ENCODE results near the gene SNX3. TPM values are rescaled to one million over a fixed set of nuclear protein-coding genes. Genes with fewer than 3 reads are reported as not detected.

Gene SNX3
- total RNA-seq, 6 experiments from 2014 or later: 148 to 195 (median 189) TPM

- Mint-ChIP-seq H3K36me3 (ENCODE audit: low read depth) (no peaks in the 10 kb centered on the region), H3K27ac (no peak overlapping the region), H3K27me3 (ENCODE audit: insufficient read depth) (peaks cover 80% of the 10 kb centered on the region), H3K4me3 (no peak overlapping the region), H3K9me3 (no peaks in the 10 kb centered on the region), H3K4me1 (ENCODE audit: low read depth) (peaks cover 20% of the 10 kb centered on the region)
- TF ChIP-seq, protein P1, sequence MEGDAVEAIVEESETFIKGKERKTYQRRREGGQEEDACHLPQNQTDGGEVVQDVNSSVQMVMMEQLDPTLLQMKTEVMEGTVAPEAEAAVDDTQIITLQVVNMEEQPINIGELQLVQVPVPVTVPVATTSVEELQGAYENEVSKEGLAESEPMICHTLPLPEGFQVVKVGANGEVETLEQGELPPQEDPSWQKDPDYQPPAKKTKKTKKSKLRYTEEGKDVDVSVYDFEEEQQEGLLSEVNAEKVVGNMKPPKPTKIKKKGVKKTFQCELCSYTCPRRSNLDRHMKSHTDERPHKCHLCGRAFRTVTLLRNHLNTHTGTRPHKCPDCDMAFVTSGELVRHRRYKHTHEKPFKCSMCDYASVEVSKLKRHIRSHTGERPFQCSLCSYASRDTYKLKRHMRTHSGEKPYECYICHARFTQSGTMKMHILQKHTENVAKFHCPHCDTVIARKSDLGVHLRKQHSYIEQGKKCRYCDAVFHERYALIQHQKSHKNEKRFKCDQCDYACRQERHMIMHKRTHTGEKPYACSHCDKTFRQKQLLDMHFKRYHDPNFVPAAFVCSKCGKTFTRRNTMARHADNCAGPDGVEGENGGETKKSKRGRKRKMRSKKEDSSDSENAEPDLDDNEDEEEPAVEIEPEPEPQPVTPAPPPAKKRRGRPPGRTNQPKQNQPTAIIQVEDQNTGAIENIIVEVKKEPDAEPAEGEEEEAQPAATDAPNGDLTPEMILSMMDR (IDR thresholded peaks at IDR 0.05): no peak
- DNase-seq: no peak
Measured at GRCh38 chr6:108169464-108170331, 91.1 kb downstream of the SNX3 start.

GRCh38 chr6:108168501-108169463 is 92.1 kb downstream of the SNX3 start:
- no peak overlapping the region for H3K27ac Mint-ChIP-seq
- DNase-seq: no peak
- no peak overlapping the region for H3K4me3 Mint-ChIP-seq
- TF ChIP-seq, protein P1 (IDR thresholded peaks at IDR 0.05): peak; percentile 32; the same call in 1 of the 2 replicates
- no peaks in the 10 kb centered on the region for H3K36me3 Mint-ChIP-seq (ENCODE audit: low read depth)
- peaks cover 83% of the 10 kb centered on the region for H3K27me3 Mint-ChIP-seq (ENCODE audit: insufficient read depth)
- H3K4me1 Mint-ChIP-seq (ENCODE audit: low read depth): peaks cover 20% of the 10 kb centered on the region
- no peaks in the 10 kb centered on the region for H3K9me3 Mint-ChIP-seq

DNA sequence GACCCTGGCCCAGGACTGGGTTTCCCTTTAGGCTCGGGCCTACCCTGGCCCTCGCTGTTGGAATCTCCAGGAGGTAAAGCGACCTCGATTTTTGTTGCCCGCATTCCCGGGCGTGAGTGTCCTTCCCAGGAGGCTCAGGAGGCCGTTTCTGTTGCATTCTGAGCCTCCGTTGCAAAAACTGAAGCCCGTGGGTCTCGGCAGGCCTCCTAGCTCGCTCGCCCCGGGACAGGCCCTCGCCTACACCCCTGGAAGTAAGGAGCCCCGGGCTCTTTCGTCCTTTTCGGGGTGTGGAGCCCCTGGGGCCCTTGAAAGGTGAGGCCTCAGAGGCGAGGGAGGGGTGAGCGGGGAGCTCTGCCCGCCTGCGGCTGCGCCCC is 92.8 kb downstream of the SNX3 start:
- H3K36me3 Mint-ChIP-seq (ENCODE audit: low read depth): no peaks in the 10 kb centered on the region
- H3K9me3 Mint-ChIP-seq: no peaks in the 10 kb centered on the region
- H3K27me3 Mint-ChIP-seq (ENCODE audit: insufficient read depth): peaks cover 86% of the 10 kb centered on the region
- DNase-seq: no peak
- H3K27ac Mint-ChIP-seq: no peak overlapping the region
- peaks cover 20% of the 10 kb centered on the region for H3K4me1 Mint-ChIP-seq (ENCODE audit: low read depth)
- no peak overlapping the region for H3K4me3 Mint-ChIP-seq
- TF ChIP-seq, protein P1 (IDR thresholded peaks at IDR 0.05): no peak

GRCh38 chr6:108167449-108168089 is 93.3 kb downstream of the SNX3 start:
- TF ChIP-seq, protein P1 (IDR thresholded peaks at IDR 0.05): no peak
- Mint-ChIP-seq H3K4me1 (ENCODE audit: low read depth) (peaks cover 20% of the 10 kb centered on the region), H3K4me3 (peak overlapping the region; percentile 6; the same call in 1 of the 2 replicates), H3K27me3 (ENCODE audit: insufficient read depth) (peaks cover 86% of the 10 kb centered on the region), H3K27ac (no peak overlapping the region), H3K9me3 (no peaks in the 10 kb centered on the region), H3K36me3 (ENCODE audit: low read depth) (no peaks in the 10 kb centered on the region)
- DNase-seq: no peak
